Measurements from ENCODE around the gene ERC2.

- no peak for TF ChIP-seq PATZ1 (CRISPR knock-in tag; IDR thresholded peaks at IDR 0.05; ENCODE audit: borderline replicate concordance)
- TF ChIP-seq ZNF8 (CRISPR knock-in tag; IDR thresholded peaks at IDR 0.05), result no peak
- no peak for TF ChIP-seq ARNTL (CRISPR knock-in tag; IDR thresholded peaks at IDR 0.05; ENCODE audit: borderline replicate concordance, low read depth)
- TF ChIP-seq TOX (CRISPR knock-in tag; IDR thresholded peaks at IDR 0.05; ENCODE audit: borderline replicate concordance), result no peak
- TF ChIP-seq OSR1 (CRISPR knock-in tag; IDR thresholded peaks at IDR 0.05), result no peak
- TF ChIP-seq, protein P1, sequence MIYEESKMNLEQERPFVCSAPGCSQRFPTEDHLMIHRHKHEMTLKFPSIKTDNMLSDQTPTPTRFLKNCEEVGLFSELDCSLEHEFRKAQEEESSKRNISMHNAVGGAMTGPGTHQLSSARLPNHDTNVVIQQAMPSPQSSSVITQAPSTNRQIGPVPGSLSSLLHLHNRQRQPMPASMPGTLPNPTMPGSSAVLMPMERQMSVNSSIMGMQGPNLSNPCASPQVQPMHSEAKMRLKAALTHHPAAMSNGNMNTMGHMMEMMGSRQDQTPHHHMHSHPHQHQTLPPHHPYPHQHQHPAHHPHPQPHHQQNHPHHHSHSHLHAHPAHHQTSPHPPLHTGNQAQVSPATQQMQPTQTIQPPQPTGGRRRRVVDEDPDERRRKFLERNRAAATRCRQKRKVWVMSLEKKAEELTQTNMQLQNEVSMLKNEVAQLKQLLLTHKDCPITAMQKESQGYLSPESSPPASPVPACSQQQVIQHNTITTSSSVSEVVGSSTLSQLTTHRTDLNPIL (CRISPR knock-in tag; IDR thresholded peaks at IDR 0.05; ENCODE audit: low read depth), result no peak
- TF ChIP-seq CSRNP3 (CRISPR knock-in tag; IDR thresholded peaks at IDR 0.05), result no peak
- no peak for TF ChIP-seq ISL1 (CRISPR knock-in tag; IDR thresholded peaks at IDR 0.05)
- TF ChIP-seq GLIS3 (CRISPR knock-in tag; IDR thresholded peaks at IDR 0.05), result no peak
- TF ChIP-seq BACH2 (CRISPR knock-in tag; IDR thresholded peaks at IDR 0.05; ENCODE audit: borderline replicate concordance), result no peak
- TF ChIP-seq, protein P2, sequence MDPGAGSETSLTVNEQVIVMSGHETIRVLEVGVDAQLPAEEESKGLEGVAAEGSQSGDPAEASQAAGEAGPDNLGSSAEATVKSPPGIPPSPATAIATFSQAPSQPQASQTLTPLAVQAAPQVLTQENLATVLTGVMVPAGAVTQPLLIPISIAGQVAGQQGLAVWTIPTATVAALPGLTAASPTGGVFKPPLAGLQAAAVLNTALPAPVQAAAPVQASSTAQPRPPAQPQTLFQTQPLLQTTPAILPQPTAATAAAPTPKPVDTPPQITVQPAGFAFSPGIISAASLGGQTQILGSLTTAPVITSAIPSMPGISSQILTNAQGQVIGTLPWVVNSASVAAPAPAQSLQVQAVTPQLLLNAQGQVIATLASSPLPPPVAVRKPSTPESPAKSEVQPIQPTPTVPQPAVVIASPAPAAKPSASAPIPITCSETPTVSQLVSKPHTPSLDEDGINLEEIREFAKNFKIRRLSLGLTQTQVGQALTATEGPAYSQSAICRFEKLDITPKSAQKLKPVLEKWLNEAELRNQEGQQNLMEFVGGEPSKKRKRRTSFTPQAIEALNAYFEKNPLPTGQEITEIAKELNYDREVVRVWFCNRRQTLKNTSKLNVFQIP (CRISPR knock-in tag; IDR thresholded peaks at IDR 0.05; ENCODE audit: borderline replicate concordance, low read depth), result no peak
Measured at GRCh38 chr3:55731741-55732140, 736.5 kb downstream of the ERC2 start.

All from SK-N-SH treated with all-trans-retinoic acid at 6 μM for 48 hours (cell line).